Type B pancreatic cell (in vitro differentiated cells): Measurements from ENCODE around the gene CDC73. TPM values are rescaled to one million over a fixed set of nuclear protein-coding genes. Genes with fewer than 3 reads are reported as not detected.

Source experiments
- DNase-seq: peaks from one replicate; pipeline ENCODE4 v3.0.0; 2021; ENCODE audit warnings: mixed read lengths; ENCODE audit not compliant: unreplicated experiment; ENCODE audit errors: extremely low spot score
- H3K27ac Mint-ChIP-seq: 2 replicates; pipeline ENCODE4 v1.8.0; 2021; ENCODE audit warnings: mild to moderate bottlenecking, mixed read lengths
- H3K27me3 Mint-ChIP-seq: 2 replicates; pipeline ENCODE4 v1.8.0; 2021; ENCODE audit warnings: mixed read lengths
- H3K36me3 Mint-ChIP-seq: 2 replicates; pipeline ENCODE4 v1.8.0; 2021; ENCODE audit warnings: mixed read lengths
- H3K4me1 Mint-ChIP-seq: one replicate; pipeline ENCODE4 v1.8.0; 2021; ENCODE audit warnings: mixed read lengths; ENCODE audit not compliant: unreplicated experiment
- H3K4me3 Mint-ChIP-seq: 2 replicates; pipeline ENCODE4 v1.8.0; 2021; ENCODE audit warnings: mild to moderate bottlenecking, mixed read lengths
- H3K9me3 Mint-ChIP-seq: 2 replicates; pipeline ENCODE4 v1.8.0; 2021; ENCODE audit warnings: mixed read lengths
- total RNA-seq: library from RNA; stranded (reverse); gene quantifications from 2 replicates; pipeline ENCODE4 v1.2.1, GENCODE V29; 2021; ENCODE audit warnings: low replicate concordance
- TF ChIP-seq, protein P1 (sequence below): fragments of 200-600 bp; sonication (generic); conservative IDR thresholded peaks from 2 replicates; pipeline ENCODE4 v1.5.0; 2021; ENCODE audit warnings: antibody characterized with exemption, mild to moderate bottlenecking

The CDC73 gene
- total RNA-seq, 1 donor from 2014 or later = 57.5 TPM

- peaks cover 4% of the 10 kb centered on the region for H3K4me1 Mint-ChIP-seq
- H3K36me3 Mint-ChIP-seq = peaks cover 42% of the 10 kb centered on the region
- H3K9me3 Mint-ChIP-seq = no peaks in the 10 kb centered on the region
- H3K4me3 Mint-ChIP-seq = no peak overlapping the region
- TF ChIP-seq, protein P1, sequence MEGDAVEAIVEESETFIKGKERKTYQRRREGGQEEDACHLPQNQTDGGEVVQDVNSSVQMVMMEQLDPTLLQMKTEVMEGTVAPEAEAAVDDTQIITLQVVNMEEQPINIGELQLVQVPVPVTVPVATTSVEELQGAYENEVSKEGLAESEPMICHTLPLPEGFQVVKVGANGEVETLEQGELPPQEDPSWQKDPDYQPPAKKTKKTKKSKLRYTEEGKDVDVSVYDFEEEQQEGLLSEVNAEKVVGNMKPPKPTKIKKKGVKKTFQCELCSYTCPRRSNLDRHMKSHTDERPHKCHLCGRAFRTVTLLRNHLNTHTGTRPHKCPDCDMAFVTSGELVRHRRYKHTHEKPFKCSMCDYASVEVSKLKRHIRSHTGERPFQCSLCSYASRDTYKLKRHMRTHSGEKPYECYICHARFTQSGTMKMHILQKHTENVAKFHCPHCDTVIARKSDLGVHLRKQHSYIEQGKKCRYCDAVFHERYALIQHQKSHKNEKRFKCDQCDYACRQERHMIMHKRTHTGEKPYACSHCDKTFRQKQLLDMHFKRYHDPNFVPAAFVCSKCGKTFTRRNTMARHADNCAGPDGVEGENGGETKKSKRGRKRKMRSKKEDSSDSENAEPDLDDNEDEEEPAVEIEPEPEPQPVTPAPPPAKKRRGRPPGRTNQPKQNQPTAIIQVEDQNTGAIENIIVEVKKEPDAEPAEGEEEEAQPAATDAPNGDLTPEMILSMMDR = no peak
- H3K27ac Mint-ChIP-seq = no peak overlapping the region
- DNase-seq = no peak
- H3K27me3 Mint-ChIP-seq = no peaks in the 10 kb centered on the region
Measured at GRCh38 chr1:193141804-193142203, 20.0 kb downstream of the CDC73 start.

DNA sequence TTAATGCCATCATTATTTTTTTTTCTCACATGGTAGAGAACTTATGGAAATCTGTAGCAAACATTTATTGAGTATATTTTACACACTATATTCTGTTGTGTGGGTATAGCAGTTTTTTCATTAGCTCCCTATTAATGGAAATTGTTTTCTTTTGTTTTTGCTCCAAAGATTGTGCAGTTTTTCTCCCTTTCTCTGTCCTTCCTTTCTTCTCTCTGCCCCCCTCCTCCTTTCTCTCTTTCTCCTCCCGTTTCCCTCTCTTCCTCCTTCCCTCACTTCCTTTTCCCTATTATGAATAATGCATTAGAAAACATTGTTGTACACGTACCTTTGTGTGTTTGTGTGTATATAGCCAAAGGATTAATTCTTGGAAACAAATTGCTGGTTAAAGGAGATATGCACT lies 20.6 kb downstream of the CDC73 start:
- Mint-ChIP-seq H3K9me3 (no peaks in the 10 kb centered on the region), H3K27ac (no peak overlapping the region), H3K4me1 (peaks cover 4% of the 10 kb centered on the region), H3K4me3 (no peak overlapping the region), H3K27me3 (no peaks in the 10 kb centered on the region), H3K36me3 (peaks cover 39% of the 10 kb centered on the region)
- DNase-seq = no peak
- TF ChIP-seq, protein P1 = no peak

DNA sequence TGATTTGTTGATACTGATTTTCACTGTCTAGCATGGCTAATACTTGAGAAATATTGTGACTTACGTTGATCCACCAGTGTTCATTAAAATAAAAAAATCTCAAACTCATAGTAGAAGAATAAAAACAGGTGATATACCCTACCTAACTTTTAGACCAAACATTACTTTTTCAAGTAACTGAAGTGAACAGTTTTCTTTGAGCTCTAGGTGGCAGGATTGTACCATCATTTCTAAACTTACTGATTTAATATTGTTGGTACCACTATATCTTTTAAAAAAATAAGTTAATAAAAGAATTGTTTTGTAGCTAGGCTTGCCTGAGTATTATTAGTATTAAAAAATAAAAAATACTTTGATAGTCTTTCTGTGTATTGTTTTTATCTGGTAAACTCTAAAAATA lies 21.5 kb downstream of the CDC73 start:
- H3K4me3 Mint-ChIP-seq = no peak overlapping the region
- no peaks in the 10 kb centered on the region for H3K27me3 Mint-ChIP-seq
- H3K36me3 Mint-ChIP-seq = peaks cover 36% of the 10 kb centered on the region
- H3K27ac Mint-ChIP-seq = no peak overlapping the region
- TF ChIP-seq, protein P1 = peak; percentile 68
- peaks cover 4% of the 10 kb centered on the region for H3K4me1 Mint-ChIP-seq
- no peaks in the 10 kb centered on the region for H3K9me3 Mint-ChIP-seq
- DNase-seq = no peak

DNA sequence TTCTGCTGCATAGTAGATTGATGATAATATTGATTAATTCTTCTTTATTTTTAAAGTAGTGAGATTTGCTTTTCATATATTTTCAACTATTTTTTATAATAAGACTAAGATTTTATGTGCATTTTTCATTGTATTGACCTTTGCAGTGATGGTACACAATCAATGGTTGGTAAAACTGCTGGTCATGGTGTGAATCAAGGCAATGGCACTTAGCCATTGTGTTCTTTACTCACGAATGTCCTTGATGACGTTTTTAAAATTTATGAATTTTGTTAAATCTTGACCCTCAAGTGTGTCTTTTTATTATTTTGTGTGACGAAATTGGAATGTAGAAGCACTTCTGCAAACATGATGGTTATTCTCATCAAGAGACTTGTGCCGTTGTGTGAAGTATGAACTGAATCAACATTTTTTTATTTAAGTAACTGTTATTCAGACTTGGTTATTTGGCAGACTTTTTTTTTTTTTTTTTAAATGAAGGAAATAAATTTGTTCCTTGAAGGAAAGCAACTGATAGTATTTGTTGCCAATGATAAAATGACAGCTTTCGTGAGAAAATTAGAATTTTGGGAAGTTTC lies 22.6 kb downstream of the CDC73 start:
- Mint-ChIP-seq H3K4me3 (no peak overlapping the region), H3K27me3 (no peaks in the 10 kb centered on the region), H3K36me3 (peaks cover 31% of the 10 kb centered on the region), H3K27ac (no peak overlapping the region), H3K9me3 (no peaks in the 10 kb centered on the region), H3K4me1 (peaks cover 4% of the 10 kb centered on the region)
- TF ChIP-seq, protein P1 = no peak
- DNase-seq = no peak

DNA sequence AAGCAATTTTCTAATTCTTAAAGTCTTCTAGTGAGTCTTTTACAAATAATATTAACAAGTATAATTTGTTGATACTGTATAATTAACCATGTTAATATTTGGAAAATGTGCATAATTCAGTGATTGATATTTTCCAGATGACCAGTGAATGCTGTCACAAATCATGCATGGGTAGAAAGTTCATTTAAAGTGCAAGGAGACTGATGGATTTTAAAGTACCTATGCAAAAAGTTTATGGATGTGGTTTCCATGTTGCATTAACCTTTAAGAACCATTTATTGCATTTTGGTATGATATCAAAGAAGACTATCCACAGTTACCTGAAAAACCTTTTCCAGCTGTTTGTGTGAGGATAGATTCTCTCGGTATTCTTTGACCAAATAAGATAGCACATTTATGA lies 23.2 kb downstream of the CDC73 start:
- H3K27me3 Mint-ChIP-seq = no peaks in the 10 kb centered on the region
- no peak overlapping the region for H3K4me3 Mint-ChIP-seq
- TF ChIP-seq, protein P1 = no peak
- DNase-seq = no peak
- H3K36me3 Mint-ChIP-seq = peaks cover 26% of the 10 kb centered on the region
- H3K9me3 Mint-ChIP-seq = no peaks in the 10 kb centered on the region
- H3K27ac Mint-ChIP-seq = no peak overlapping the region
- H3K4me1 Mint-ChIP-seq = peaks cover 4% of the 10 kb centered on the region
